Measurements from ENCODE around the gene POLA2.

GRCh38 chr11:65298655-65299179 is 37.0 kb downstream of the POLA2 start:
- TF ChIP-seq CTCF (IDR thresholded peaks at IDR 0.05) (no peak), POLR2A (IDR thresholded peaks at IDR 0.05) (no peak)

All from thyroid gland (tissue), 4 donors.